HG03039 (cell line): ENCODE measurements around the gene TP63.

Experiments
- ATAC-seq: cut with Tn5 transposase; IDR thresholded peaks from one replicate; pipeline ENCODE4 v1.9.1; 2021; ENCODE audit warnings: mild to moderate bottlenecking, moderate library complexity; ENCODE audit not compliant: unreplicated experiment

The TP63 gene

DNA sequence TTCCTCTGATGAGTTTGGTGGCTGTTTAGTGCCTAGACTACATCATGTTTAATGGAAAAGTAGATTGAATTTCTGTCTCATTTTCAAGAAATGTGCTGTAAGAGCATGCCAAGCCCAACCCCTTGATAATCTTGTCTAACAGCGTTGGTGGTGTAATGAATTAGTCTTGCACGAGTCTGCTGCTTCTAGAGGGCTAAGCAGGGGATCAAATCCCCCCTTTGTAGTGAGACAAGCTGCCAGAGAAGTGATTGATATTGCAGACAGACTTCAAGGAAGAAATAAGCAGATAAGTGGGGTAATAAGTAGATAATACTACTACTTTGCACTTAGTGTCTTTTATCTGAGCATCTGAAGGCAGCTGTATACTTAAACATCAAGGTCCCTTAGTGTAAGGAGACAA is 141.4 kb downstream of the TP63 start:
- no peak for ATAC-seq

DNA sequence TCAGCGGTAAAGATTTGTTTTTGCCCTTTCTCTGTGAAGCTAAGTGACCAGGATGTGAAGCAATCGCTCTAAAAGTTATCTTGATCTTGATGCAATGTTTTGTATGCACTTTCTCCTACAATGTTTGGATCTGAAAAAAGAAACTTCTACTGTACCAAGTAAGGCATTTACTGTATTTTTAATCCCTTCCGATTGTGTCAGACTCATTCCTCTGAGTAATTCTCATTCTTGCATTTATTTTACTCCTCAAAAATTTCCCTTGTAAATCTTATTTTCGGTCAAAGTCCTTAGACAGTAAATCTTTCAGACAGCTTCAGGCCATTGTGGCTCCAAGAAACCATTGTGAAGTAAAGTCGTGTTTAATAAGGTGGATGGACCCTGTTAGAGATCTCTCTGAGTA is 141.9 kb downstream of the TP63 start:
- ATAC-seq: no peak

GRCh38 chr3:189776149-189776824 is 145.1 kb downstream of the TP63 start:
- ATAC-seq: no peak

- no peak for ATAC-seq
These were observed 147.3 kb downstream of the TP63 start for GRCh38 chr3:189778340-189778950.

- no peak for ATAC-seq
These were observed 148.0 kb downstream of the TP63 start for GRCh38 chr3:189779166-189779565.

GRCh38 chr3:189780546-189781270 is 149.5 kb downstream of the TP63 start:
- ATAC-seq: no peak

DNA sequence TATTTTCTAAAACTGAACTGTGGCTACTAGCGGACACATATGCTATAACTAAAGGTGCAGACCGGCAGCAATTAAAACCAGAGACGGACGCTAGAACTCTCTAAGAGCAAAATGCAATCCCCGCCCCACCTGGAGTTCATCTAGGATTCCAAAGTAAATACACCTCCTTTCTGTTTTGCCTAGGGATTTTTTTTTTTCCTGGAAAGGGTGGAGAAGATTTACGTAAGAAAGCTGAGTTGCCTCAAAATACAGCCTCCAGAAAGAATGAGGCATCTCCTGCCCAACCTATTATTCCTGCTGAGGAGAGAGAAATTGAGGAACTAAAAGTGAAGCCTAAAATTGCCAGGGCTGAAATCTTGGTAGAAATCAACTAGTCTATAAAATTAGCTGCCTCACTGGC is 150.2 kb downstream of the TP63 start:
- no peak for ATAC-seq

DNA sequence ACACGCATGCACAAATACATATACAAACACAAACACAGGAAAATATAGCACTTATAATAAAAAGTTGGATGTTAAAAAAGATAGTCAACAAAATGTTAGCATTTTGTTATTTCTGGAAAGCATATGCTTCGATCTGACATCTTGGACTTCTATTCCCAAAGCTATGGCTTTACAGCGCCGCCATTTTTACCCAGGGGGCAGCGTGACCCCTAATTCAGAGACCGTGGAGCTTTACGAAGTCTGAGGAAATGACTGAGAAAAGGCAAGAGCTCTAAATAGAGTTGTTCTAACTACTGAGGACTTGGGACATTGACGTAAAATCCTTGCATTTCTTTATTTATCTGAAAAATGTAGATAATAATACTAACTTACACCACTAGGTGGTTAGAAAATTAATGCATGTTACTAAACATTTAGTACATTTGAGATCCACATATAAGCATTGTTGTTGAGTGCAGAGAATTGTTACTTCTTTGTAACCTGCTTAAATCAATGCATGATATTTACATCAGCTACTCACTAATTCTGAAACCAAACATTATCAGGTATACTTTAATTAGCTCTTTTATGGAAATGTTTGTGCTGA is 155.4 kb downstream of the TP63 start:
- no peak for ATAC-seq

DNA sequence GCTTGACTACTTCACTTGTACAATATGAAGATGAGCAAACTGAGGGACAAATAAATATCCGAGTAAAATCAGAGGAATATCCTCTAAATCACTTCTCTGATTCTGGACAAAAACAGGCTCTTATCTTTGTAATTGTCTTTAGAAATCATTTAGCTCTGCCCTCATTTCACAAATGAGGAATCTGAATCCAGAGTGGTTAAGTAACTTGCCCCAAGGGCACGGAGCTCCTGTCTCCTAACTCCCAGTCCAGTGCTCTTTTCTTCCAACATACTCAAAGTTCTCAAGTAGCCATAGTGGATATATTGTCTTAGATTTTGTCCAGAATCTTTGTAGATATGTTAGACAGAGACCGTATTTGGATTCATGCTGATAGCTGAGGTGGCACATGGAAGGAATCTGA is 156.0 kb downstream of the TP63 start:
- ATAC-seq: no peak

- ATAC-seq: no peak
These were observed 156.4 kb downstream of the TP63 start for GRCh38 chr3:189787632-189788031.

DNA sequence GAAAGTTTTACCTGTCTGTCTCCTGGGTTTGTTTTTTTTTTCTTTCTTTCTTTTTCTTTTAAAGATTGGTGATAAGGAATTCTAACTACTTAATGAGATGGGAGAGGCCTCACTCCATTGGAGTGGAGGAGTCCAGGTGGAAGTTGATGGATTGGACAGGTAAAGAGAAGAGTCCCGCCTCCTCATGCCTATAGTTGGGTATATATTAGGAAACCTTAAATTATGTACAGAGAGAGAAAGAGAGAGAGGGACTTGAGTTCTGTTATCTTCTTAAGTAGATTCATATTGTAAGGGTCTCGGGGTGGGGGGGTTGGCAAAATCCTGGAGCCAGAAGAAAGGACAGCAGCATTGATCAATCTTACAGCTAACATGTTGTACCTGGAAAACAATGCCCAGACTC is 158.2 kb downstream of the TP63 start:
- ATAC-seq: no peak

- ATAC-seq: no peak
These were observed 159.5 kb downstream of the TP63 start for GRCh38 chr3:189790658-189791057.

DNA sequence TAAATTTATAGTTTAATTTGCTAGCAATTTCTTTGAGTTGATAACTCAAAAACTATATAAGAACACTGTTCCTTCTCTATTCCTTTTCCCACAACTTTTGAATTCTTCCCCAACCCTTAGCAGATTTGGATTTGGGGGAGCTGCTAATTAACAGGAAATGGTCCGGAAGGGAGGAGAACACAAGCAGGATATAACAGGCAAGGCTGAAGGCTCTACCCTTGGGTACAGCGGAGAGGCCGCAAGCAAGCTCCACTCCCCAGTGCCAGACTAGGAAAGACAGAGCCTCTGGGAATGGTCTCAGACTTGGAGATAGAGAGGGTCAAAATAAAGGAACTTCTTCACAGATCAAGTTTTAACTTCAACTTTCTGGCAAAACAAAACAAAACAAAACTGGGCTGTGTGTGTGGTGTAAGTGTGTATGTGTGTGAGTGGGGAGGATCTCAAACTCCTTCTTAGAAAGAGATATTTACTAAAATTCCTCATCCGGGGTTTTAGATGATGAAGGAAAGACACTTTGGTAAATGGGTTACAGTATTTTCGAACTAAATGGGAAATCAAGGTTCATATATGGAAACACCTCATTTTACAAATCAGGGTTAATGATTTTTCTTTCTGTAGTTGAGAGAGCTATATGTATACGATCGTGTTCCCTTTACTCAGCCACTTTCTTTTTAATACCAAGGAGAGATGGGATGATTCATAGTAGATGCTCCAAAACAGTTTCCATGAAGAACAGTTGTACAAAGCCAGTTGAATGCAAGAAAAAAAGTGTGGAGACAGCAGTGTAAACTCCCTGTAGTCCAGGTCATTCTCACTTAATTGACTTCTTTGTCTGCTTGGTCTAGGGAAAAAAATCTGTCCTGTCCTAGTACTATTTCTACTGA is 161.1 kb downstream of the TP63 start:
- ATAC-seq: no peak

GRCh38 chr3:189794518-189794917 is 163.3 kb downstream of the TP63 start:
- no peak for ATAC-seq

GRCh38 chr3:189797103-189797750 is 166.0 kb downstream of the TP63 start:
- no peak for ATAC-seq

GRCh38 chr3:189799366-189799765 is 168.2 kb downstream of the TP63 start:
- ATAC-seq: no peak

- no peak for ATAC-seq
These were observed 169.2 kb downstream of the TP63 start for GRCh38 chr3:189800436-189800835.

DNA sequence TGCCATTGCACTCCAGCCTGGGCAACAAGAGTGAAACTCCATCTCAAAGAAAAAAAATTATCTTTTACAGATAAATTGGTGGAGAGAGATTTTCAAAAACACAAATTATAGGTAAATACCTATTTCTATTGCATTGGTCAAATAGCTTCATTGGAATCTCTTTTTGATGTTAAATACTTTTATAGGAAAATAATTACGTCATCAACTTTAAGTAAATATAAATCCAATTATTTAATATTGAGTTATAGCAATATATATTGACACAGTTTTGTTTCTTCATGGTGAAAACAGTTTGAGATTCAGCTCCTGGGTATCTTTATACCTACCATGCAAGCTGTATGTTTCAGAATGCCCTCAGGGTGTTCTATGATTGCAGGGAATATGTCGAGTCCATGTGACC is 172.1 kb downstream of the TP63 start:
- no peak for ATAC-seq

- ATAC-seq: no peak
These were observed 174.3 kb downstream of the TP63 start for GRCh38 chr3:189805375-189806067.
